ENCODE results near the gene LHFPL2.

DNA sequence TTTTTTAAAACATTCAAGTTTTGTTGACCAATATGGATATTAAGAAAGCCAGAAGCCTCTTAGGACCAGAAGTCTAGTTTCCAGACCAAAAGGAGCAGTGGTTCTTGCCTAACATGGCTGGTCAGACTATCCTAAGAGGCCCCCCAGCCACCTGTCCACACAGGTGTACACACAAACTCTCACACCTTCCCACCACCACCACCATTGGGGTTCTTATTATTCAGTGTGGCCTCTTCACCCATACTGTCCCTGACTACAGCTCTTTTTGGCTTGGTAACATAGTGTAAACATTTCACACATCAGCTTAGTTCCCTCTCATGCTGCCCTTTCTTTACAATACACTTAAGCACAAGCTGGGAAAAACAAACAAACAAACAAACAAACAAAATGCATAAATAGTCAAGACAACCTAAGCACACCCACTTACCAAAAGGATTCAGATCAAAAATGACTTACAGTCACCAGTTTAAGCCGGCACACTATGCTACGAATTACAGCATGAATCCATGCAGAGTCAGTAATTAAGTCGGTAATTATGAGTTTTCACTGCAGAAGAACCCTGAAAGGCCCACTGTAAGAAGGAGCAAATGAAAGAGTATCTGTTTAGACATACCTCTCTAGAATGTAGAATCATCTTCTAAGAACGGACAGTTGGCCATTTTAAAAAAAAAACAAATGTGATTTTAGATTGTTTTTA lies 9.5 kb downstream of the LHFPL2 start:
- TF ChIP-seq PKNOX1 (IDR thresholded peaks at IDR 0.05) (no peak), SUZ12 (IDR thresholded peaks at IDR 0.05) (no peak), SP1 (IDR thresholded peaks at IDR 0.05) (no peak), LEF1 (IDR thresholded peaks at IDR 0.05; ENCODE audit: borderline replicate concordance) (no peak), TARDBP (IDR thresholded peaks at IDR 0.05) (no peak), NFRKB (IDR thresholded peaks at IDR 0.05) (no peak), CTBP1 (IDR thresholded peaks at IDR 0.05; ENCODE audit: borderline replicate concordance) (no peak), FOXM1 (IDR thresholded peaks at IDR 0.05; ENCODE audit: borderline replicate concordance) (no peak)
